ENCODE measurements around the gene ABL2. TPM values are rescaled to one million over a fixed set of nuclear protein-coding genes. Genes with fewer than 3 reads are reported as not detected.
"Not testable (repeated sequence)": the region's sequence is repeated elsewhere in the genome, so short reads cannot be mapped to it uniquely, and the experiment has no call there.

Gene ABL2
- total and polyA plus RNA-seq, 8 donors, result 10.5 to 33.4 (median 11.6) TPM

DNA sequence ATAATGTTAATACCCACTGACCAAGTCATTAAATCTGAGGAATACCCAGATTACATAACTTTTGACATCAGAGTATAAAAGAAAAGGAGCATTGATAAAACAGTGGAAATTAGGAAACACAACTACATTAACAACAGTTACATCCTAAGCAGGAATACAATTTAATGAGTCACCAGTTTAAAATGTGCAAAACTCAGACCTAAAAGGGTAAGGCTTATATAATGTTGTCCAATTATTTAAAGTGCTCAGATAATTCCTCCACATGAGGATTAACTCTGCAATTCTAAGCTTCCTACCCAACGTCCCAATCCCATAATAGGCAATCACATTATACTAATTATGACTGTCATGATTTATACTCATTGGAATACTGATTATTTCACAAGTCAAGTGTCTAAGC lies 50.5 kb downstream of the ABL2 start:
- TF ChIP-seq, protein P1, sequence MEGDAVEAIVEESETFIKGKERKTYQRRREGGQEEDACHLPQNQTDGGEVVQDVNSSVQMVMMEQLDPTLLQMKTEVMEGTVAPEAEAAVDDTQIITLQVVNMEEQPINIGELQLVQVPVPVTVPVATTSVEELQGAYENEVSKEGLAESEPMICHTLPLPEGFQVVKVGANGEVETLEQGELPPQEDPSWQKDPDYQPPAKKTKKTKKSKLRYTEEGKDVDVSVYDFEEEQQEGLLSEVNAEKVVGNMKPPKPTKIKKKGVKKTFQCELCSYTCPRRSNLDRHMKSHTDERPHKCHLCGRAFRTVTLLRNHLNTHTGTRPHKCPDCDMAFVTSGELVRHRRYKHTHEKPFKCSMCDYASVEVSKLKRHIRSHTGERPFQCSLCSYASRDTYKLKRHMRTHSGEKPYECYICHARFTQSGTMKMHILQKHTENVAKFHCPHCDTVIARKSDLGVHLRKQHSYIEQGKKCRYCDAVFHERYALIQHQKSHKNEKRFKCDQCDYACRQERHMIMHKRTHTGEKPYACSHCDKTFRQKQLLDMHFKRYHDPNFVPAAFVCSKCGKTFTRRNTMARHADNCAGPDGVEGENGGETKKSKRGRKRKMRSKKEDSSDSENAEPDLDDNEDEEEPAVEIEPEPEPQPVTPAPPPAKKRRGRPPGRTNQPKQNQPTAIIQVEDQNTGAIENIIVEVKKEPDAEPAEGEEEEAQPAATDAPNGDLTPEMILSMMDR (IDR thresholded peaks at IDR 0.05), result no peak
- intact Hi-C loops (cut with DNase I), result no loop called here
- no peak for DNase-seq
- H3K4me1 ChIP-seq, result peaks cover 0 to 27% of the 10 kb centered on the region in 2 donors
- H3K36me3 ChIP-seq, result no peaks in the 10 kb centered on the region
- no peak overlapping the region for H3K4me3 ChIP-seq
- H3K9me3 ChIP-seq, result no peaks in the 10 kb centered on the region
- ATAC-seq, result no peak
- no peak overlapping the region for H3K27ac ChIP-seq
- no peaks in the 10 kb centered on the region for H3K27me3 ChIP-seq

DNA sequence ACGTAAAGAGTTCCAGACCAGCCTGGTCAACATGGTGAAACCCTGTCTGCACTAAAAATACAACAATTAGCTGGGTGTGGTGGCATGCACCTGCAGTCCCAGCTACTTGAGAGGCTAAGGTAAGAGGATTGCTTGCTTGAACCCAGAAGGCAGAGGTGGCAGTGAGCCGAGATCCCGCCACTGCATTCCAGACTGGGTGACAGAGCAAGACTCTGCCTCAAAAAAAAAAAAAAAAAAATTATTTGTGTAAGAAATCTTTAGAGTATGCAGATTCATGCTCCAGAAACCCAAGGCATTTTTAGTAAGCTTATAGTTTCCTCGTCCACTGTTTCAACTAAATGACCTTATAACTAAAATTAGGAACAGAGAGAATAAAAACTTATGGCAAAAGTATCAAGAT lies 51.3 kb downstream of the ABL2 start:
- no peak overlapping the region for H3K27ac ChIP-seq
- TF ChIP-seq, protein P1 (IDR thresholded peaks at IDR 0.05), result no peak
- DNase-seq, result no peak
- ATAC-seq, result no peak
- no peak overlapping the region for H3K4me3 ChIP-seq
- peaks cover 0 to 27% of the 10 kb centered on the region in 2 donors for H3K4me1 ChIP-seq
- intact Hi-C loops (cut with DNase I), result no loop called here
- H3K27me3 ChIP-seq, result no peaks in the 10 kb centered on the region
- no peaks in the 10 kb centered on the region for H3K36me3 ChIP-seq
- H3K9me3 ChIP-seq, result no peaks in the 10 kb centered on the region

DNA sequence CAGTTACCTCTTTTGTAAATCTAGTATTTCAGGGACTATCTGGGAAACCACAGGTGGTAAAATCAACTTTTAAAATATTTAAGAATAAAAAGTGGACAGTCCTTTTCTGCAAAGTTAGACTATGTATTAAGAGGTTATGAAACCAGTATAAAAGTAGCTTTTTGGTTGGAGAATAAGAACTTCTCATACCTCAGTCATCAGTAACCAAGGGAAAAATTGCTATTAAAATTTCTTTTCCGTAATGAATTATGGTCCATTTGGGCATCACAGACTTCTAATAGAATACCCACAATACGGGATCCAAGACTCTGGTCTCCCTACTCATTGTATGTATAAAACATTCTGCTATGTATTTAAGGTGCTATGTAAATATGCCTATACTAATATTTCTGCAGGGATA lies 51.9 kb downstream of the ABL2 start:
- Histone ChIP-seq H3K27me3 (no peaks in the 10 kb centered on the region), H3K27ac (no peak overlapping the region), H3K36me3 (no peaks in the 10 kb centered on the region), H3K4me3 (no peak overlapping the region), H3K9me3 (no peaks in the 10 kb centered on the region), H3K4me1 (peaks cover 0 to 27% of the 10 kb centered on the region in 2 donors)
- ATAC-seq (no peak), DNase-seq (no peak)
- TF ChIP-seq, protein P1 (IDR thresholded peaks at IDR 0.05), result no peak
- intact Hi-C loops (cut with DNase I), result no loop called here

DNA sequence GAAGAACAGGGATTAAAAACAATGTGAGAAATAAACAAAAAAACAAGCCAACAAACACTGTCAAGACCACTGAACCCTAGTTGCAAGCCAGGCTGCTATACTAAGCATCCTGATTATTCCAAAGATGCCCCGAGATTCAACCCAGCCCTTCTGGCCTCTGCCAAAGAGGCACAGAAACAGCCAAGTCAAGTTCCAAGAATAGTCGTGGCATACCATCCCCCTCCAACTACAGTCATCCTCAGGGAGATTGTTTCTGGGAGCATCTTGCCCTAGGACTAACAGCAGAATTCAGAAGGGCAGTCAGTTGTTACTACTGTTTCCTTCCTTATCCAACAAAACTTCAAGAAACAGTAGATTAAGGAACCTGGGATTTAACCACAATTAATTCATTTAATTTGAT lies 52.3 kb downstream of the ABL2 start:
- no peaks in the 10 kb centered on the region for H3K27me3 ChIP-seq
- TF ChIP-seq, protein P1 (IDR thresholded peaks at IDR 0.05), result no peak
- no peak overlapping the region for H3K4me3 ChIP-seq
- DNase-seq, result peak in 1 of 4 donors; percentile 10
- no peaks in the 10 kb centered on the region for H3K9me3 ChIP-seq
- intact Hi-C loops (cut with DNase I), result no loop called here
- peak; percentile 17 for ATAC-seq
- no peaks in the 10 kb centered on the region for H3K36me3 ChIP-seq
- H3K27ac ChIP-seq, result no peak overlapping the region
- H3K4me1 ChIP-seq, result peaks cover 0 to 27% of the 10 kb centered on the region in 2 donors

DNA sequence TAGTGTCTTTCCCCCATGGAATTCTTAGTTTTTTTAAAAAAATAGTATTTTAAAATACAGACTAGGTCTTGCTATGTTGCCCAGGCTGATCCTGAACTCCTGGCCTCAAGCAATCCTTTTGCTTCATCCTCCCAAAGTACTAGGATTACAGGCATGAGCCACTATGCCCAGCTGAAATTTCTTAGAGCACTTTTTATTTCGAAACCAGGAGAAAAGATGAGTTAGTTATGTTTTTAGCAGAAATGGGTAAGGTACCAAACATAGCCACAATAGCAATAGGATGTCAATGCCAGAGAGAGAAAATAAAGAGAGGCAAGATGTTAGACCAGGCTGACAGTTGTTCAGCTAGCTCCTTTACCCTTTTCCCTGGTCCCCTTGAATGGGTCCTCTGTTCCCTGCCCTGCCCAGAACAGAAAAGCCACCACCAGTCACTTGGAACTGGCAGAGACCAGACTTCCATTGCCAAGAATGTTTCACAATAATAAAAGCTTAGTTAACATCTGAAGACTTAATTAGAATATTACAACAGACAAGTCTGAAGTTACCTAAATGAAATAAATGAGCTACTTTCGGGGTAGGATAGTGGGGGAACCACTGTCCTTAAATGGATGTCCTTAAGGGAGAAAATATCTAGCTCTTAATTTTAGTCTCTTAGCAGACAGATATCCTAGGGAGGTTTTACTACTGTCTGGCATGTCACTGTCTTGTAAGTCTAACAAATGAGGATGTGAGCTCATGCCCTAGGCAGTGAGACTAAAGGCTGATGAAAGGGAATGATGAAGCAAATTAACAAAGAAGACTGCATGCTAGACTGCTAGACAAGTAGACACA lies 54.3 kb downstream of the ABL2 start:
- Histone ChIP-seq H3K36me3 (no peaks in the 10 kb centered on the region), H3K4me3 (no peak overlapping the region), H3K27ac (peak overlapping the region; percentile 20 to 76), H3K27me3 (no peaks in the 10 kb centered on the region), H3K4me1 (peaks cover 0 to 27% of the 10 kb centered on the region in 2 donors), H3K9me3 (no peaks in the 10 kb centered on the region)
- intact Hi-C loops (cut with DNase I), result no loop called here
- ATAC-seq (peak; percentile 77), DNase-seq (no peak)
- TF ChIP-seq, protein P1 (IDR thresholded peaks at IDR 0.05), result no peak

DNA sequence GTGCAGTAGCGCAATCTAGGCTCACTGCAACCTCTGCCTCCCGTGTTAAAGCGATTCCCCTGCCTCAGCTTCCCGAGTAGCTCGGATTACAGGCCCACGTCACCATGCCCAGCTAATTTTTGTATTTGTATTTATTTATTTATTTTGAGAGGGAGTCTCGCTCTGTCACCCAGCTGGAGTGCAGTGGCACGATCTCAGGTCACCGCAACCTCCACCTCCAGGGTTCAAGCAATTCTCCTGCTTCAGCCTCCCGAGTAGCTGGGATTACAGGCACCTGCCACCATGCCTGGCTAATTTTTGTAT lies 59.1 kb downstream of the ABL2 start:
- H3K4me1 ChIP-seq, result peaks cover 0 to 25% of the 10 kb centered on the region in 2 donors
- not testable (repeated sequence) for H3K27me3 ChIP-seq

More for the DNA sequence above, 59.1 kb downstream of the ABL2 start:
- H3K4me3 ChIP-seq; DNase-seq; H3K27ac ChIP-seq; H3K9me3 ChIP-seq; H3K36me3 ChIP-seq; intact Hi-C loops (cut with DNase I); ATAC-seq: not testable (repeated sequence)

Data from left lung (tissue), 10 donors.